Lower lobe of right lung (tissue), 2 donors: Measurements from ENCODE around the gene LRRC73. TPM values are rescaled to one million over a fixed set of nuclear protein-coding genes. Genes with fewer than 3 reads are reported as not detected.
A peak's percentile ranks its signal among the peaks of the same experiment; 100 is the strongest.

ENCODE experiments used
- ATAC-seq, 2 donors: fragments of 200-7000 bp; cut with Tn5 transposase; one replicate each; pipeline ENCODE4 v1.9.1; 2020 to 2022; ENCODE audit warnings: mild to moderate bottlenecking in 2 of 2, moderate library complexity in 2 of 2
- DNase-seq: peaks from one replicate; pipeline ENCODE4 v3.0.0-alpha.2; 2020
- H3K27ac ChIP-seq: fragments of 200-600 bp; one replicate; pipeline ENCODE4 v1.8.0; 2022
- H3K27me3 ChIP-seq: fragments of 200-600 bp; one replicate; pipeline ENCODE4 v1.8.0; 2022; ENCODE audit warnings: low read depth
- H3K36me3 ChIP-seq: fragments of 200-600 bp; one replicate; pipeline ENCODE4 v1.8.0; 2022; ENCODE audit warnings: mild to moderate bottlenecking
- H3K4me1 ChIP-seq: fragments of 200-600 bp; one replicate; pipeline ENCODE4 v1.8.0; 2022
- H3K4me3 ChIP-seq: fragments of 200-600 bp; one replicate; pipeline ENCODE4 v1.8.0; 2022; ENCODE audit warnings: mild to moderate bottlenecking
- H3K9me3 ChIP-seq: fragments of 200-600 bp; one replicate; pipeline ENCODE4 v1.8.0; 2022
- intact Hi-C: fragments of 100-400 bp; cut with DNase I; formaldehyde crosslinking; loops from one replicate; pipeline ENCODE4 v1.11.0; 2022
- total RNA-seq: library from RNA; stranded (reverse); fragmentation: NEBNext Ultra II Directional; extraction: Animal tissue kit (Norgen Biotek cat#: 25700); gene quantifications from one replicate; pipeline ENCODE4 v1.2.1, GENCODE V29; 2021
- TF ChIP-seq, protein P1 (sequence below): fragments of 200-600 bp; IDR thresholded peaks from one replicate; pipeline ENCODE4 v1.8.0; 2022; ENCODE audit warnings: antibody characterized with exemption, mild to moderate bottlenecking
- donor health status: DM: no; HTN: yes; CAD: no; lungs with severe emphysema.

The LRRC73 gene
- total RNA-seq, 1 donor from 2014 or later: 1.6 TPM

DNA sequence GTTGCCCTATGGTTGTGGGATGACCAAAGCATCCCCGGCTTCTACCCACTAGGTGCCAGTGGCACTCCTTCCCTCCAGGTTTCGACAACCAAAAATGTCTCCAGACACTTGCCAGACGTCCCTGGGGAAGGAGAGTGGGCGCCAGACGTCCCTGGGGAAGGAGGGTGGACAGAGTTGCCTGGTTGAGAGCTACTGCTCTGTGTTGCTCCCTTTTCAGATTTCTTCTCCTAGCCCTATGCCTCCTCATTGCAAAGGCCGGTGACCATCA lies 13.1 kb downstream of the LRRC73 start:
- H3K4me3 ChIP-seq: no peak overlapping the region

DNA sequence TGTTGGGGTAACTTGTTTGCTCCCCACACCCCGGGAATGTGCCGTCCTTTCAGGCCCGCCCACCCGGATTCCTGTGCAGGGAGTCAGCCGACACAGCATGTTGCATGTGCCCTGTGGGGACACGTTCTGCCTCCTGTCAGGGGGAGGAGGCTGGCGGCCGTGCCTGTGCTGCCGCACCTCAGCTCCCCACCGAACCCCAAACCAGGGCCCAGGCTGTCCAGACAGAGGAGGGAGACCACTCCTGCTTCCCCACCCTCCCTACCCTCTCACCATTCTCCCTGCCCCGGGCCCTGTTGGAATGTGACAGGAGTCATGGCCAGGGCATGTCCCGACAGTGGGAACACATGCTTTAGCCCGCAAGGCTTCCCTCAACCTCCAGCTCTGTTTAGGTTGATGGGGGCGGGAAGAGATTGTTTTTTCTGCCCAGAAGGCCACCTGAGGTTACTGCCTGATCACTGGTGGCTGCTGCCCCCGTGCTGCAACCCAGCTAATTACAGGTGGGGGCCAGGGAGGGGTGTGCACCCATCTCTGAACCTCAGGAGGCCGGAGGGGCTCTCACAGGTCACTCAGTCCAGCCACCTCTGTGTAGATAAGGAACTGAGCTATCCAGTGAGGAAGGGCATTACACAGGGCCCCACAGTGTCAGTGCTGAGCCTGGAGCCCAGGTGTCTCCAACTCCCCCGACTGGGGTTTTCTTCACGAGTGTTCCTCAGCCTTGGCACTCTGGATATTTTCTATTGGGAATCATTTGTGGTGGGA lies 13.6 kb downstream of the LRRC73 start:
- H3K4me1 ChIP-seq: peaks cover 45% of the 10 kb centered on the region
- ATAC-seq: peak; percentile 25 to 27

More for the DNA sequence above, 13.1 kb downstream of the LRRC73 start:
- peaks cover 41% of the 10 kb centered on the region for H3K36me3 ChIP-seq
- ATAC-seq: no peak
- no peaks in the 10 kb centered on the region for H3K9me3 ChIP-seq
- intact Hi-C loops: no loop called here
- DNase-seq: no peak
- H3K4me1 ChIP-seq: peaks cover 40% of the 10 kb centered on the region
- TF ChIP-seq, protein P1, sequence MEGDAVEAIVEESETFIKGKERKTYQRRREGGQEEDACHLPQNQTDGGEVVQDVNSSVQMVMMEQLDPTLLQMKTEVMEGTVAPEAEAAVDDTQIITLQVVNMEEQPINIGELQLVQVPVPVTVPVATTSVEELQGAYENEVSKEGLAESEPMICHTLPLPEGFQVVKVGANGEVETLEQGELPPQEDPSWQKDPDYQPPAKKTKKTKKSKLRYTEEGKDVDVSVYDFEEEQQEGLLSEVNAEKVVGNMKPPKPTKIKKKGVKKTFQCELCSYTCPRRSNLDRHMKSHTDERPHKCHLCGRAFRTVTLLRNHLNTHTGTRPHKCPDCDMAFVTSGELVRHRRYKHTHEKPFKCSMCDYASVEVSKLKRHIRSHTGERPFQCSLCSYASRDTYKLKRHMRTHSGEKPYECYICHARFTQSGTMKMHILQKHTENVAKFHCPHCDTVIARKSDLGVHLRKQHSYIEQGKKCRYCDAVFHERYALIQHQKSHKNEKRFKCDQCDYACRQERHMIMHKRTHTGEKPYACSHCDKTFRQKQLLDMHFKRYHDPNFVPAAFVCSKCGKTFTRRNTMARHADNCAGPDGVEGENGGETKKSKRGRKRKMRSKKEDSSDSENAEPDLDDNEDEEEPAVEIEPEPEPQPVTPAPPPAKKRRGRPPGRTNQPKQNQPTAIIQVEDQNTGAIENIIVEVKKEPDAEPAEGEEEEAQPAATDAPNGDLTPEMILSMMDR: no peak
- H3K27ac ChIP-seq: no peak overlapping the region
- no peaks in the 10 kb centered on the region for H3K27me3 ChIP-seq

DNA sequence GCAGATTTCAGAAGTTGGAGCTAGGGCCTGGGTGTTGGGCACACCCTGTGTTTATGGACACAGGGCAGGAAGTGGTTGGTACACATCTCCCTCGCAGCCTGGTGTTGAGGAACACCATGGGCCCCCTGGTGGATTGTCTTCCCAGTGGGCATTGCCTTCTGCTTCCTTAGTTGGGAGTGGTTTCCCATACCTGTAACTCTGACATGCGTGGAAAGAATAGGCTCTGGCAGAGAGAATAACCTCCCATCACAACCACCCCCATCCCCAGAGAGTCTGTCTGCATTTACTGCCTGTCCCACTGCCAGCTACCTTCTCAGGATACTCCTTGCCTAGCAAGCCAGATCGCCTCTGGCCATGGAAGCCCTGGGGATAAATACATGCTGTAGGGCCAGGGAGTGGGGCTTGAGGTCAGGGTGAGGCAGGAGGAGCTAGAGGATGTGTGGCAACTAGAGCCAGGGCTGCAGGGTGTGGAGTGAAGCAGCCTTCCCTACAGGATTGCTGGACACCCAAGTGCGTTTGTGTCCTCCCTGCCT lies 14.7 kb downstream of the LRRC73 start:
- TF ChIP-seq, protein P1: peak; percentile 11
- peak in 1 of 2 donors; percentile 26 for ATAC-seq

More for the DNA sequence above, 13.6 kb downstream of the LRRC73 start:
- Histone ChIP-seq H3K27ac (no peak overlapping the region), H3K36me3 (peaks cover 40% of the 10 kb centered on the region), H3K9me3 (no peaks in the 10 kb centered on the region), H3K27me3 (no peaks in the 10 kb centered on the region), H3K4me3 (no peak overlapping the region)
- no peak for DNase-seq
- TF ChIP-seq, protein P1: peak; percentile 51
- intact Hi-C loops: no loop called here

DNA sequence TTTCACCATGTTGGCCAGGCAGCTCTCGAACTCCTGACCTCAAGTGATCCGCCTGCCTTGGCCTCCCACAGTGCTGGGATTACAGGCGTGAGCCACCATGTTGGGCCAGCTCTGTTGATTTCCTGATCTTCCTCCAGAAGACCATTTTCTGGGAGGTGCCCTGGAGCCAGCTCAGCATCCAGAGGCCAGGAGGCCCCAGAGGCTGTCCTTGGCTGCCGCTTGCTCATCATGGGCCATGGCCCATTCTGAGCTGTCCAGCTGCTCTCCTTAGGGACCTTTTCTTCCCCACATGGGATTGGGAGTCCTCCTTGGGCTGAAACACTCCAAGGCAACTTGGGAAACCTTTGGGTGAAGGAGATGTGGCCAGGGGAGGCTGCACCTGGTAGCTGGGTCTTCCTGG lies 15.4 kb downstream of the LRRC73 start:
- H3K4me1 ChIP-seq: peaks cover 40% of the 10 kb centered on the region
- no peaks in the 10 kb centered on the region for H3K9me3 ChIP-seq
- TF ChIP-seq, protein P1: no peak
- DNase-seq (no peak), ATAC-seq (no peak)
- no peaks in the 10 kb centered on the region for H3K27me3 ChIP-seq
- no peak overlapping the region for H3K4me3 ChIP-seq
- intact Hi-C loops: no loop called here
- H3K36me3 ChIP-seq: peaks cover 29% of the 10 kb centered on the region
- no peak overlapping the region for H3K27ac ChIP-seq

More for the DNA sequence above, 14.7 kb downstream of the LRRC73 start:
- no peaks in the 10 kb centered on the region for H3K9me3 ChIP-seq
- H3K27me3 ChIP-seq: no peaks in the 10 kb centered on the region
- no peak overlapping the region for H3K27ac ChIP-seq
- peaks cover 30% of the 10 kb centered on the region for H3K36me3 ChIP-seq
- DNase-seq: no peak
- intact Hi-C loops: no loop called here
- no peak overlapping the region for H3K4me3 ChIP-seq
- peaks cover 47% of the 10 kb centered on the region for H3K4me1 ChIP-seq

DNA sequence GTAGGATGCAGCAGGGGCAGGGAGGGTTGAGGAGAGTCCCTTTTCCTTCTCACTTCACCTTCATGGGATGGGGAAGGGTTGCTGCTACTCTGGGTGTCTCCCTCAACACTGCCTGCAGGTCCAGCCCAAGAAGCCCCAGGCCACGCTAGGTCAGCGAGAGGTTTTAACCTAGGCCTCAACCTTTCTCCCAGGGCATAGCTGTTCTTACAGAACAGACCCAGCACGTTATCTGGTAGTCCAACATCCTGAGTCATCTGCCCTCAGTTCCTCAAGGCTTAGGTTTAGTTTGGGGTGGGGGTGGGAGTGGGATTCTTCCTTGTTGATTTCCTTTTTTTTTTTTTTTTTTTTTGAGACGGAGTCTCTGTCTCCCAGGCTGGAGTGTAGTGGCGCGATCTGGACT lies 15.8 kb downstream of the LRRC73 start:
- no peak for ATAC-seq
- H3K4me1 ChIP-seq: peaks cover 37% of the 10 kb centered on the region
- no peaks in the 10 kb centered on the region for H3K9me3 ChIP-seq
- H3K27me3 ChIP-seq: no peaks in the 10 kb centered on the region
- TF ChIP-seq, protein P1: no peak
- DNase-seq: no peak
- intact Hi-C loops: no loop called here
- H3K4me3 ChIP-seq: no peak overlapping the region
- peaks cover 26% of the 10 kb centered on the region for H3K36me3 ChIP-seq
- H3K27ac ChIP-seq: no peak overlapping the region
